ENCODE measurements around the gene CSAD.

The CSAD gene

DNA sequence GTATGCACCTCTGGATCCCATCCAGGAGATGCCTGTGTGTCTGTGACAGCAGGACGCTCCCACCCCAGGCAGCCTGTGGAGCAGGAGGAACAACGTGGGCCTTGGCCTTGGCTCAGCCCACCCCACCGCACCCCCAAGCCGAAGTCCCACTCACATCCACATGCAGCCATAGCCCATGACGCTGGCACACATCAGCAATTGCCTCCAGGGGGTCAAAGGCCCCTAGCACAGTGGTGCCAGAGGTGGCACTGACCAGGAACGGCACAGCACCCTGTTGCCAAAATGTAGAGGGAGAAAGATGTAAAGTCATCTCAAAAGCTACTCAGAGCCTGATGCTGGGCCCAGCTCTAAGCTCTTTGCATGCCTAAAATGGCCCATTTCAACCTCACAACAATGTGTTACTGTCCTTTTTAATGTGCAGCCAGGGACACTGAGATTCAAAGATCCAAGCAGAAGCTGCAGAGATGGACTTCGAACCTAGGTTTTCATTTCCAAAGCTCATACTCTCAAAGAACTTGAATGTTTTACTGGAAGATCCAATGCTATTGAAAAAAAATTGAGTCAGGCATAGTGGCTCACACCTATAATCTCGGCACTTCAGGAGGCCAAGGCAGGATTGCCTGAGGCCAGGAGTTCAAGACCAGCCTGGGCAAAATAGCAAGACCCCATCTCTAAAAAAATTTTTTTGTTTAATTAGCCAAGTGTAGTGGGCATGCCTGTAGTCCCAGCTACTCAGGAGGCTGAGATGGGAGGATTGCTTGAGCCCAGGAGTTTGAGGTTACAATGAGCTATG is 19.4 kb downstream of the CSAD start:
- no peaks in the 10 kb centered on the region for H3K4me1 ChIP-seq
- H3K27me3 ChIP-seq, result no peaks in the 10 kb centered on the region
- no peaks in the 10 kb centered on the region for H3K36me3 ChIP-seq
- H3K4me3 ChIP-seq (ENCODE audit: low read depth, low read length), result no peak overlapping the region
- no peaks in the 10 kb centered on the region for H3K9me3 ChIP-seq
- TF ChIP-seq, protein P1, sequence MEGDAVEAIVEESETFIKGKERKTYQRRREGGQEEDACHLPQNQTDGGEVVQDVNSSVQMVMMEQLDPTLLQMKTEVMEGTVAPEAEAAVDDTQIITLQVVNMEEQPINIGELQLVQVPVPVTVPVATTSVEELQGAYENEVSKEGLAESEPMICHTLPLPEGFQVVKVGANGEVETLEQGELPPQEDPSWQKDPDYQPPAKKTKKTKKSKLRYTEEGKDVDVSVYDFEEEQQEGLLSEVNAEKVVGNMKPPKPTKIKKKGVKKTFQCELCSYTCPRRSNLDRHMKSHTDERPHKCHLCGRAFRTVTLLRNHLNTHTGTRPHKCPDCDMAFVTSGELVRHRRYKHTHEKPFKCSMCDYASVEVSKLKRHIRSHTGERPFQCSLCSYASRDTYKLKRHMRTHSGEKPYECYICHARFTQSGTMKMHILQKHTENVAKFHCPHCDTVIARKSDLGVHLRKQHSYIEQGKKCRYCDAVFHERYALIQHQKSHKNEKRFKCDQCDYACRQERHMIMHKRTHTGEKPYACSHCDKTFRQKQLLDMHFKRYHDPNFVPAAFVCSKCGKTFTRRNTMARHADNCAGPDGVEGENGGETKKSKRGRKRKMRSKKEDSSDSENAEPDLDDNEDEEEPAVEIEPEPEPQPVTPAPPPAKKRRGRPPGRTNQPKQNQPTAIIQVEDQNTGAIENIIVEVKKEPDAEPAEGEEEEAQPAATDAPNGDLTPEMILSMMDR (IDR thresholded peaks at IDR 0.05; ENCODE audit: low read depth, low read length), result no peak
- no peak for DNase-seq

DNA sequence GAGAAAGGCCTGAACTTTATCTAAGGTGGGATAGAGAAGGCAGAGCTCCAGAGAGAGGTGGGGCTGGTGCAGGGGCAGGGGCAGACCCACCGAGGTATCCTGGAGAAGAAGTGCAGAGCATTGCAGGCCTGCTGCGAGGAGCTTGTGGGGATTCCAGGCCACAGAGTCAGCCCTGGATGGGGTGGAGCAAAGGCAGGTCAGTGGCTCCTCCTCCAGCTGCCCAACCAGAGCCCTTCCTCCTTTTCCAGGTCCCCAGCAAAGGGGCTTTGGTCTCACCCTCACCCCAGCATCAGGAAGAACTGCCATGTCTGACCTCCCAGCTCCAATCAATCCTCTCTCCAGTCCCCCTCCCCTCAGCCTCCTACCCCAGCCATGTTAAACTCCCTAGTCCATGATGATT is 20.1 kb downstream of the CSAD start:
- Histone ChIP-seq H3K4me3 (ENCODE audit: low read depth, low read length) (no peak overlapping the region), H3K4me1 (no peaks in the 10 kb centered on the region)

DNA sequence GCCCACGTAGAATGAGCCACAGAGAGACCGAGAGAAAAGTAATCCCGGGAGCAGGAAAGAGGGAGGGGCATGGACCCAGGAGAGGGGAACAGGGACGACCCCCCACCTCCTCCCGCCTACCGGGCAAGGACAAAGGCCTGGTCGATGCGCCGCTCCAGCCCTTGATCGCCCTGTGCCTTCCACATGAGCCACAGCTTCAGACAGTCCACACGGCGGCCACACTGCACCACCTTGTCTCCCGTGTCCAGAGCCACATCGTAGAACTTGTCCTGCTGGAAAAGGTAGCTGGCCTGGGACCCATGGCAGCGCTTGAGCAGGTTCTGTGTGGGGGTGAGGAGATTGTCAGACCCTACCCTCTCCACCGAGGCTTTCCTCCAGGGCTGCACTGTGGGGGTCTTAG is 20.7 kb downstream of the CSAD start:
- no peaks in the 10 kb centered on the region for H3K36me3 ChIP-seq
- DNase-seq, result no peak
- no peaks in the 10 kb centered on the region for H3K27me3 ChIP-seq
- no peaks in the 10 kb centered on the region for H3K9me3 ChIP-seq
- TF ChIP-seq, protein P1 (IDR thresholded peaks at IDR 0.05; ENCODE audit: low read depth, low read length), result no peak
- H3K4me1 ChIP-seq, result no peaks in the 10 kb centered on the region
- H3K4me3 ChIP-seq (ENCODE audit: low read depth, low read length), result no peak overlapping the region

More for the DNA sequence above, 20.1 kb downstream of the CSAD start:
- TF ChIP-seq, protein P1 (IDR thresholded peaks at IDR 0.05; ENCODE audit: low read depth, low read length), result no peak
- no peak for DNase-seq
- H3K27me3 ChIP-seq, result no peaks in the 10 kb centered on the region
- H3K36me3 ChIP-seq, result no peaks in the 10 kb centered on the region
- H3K9me3 ChIP-seq, result no peaks in the 10 kb centered on the region

DNA sequence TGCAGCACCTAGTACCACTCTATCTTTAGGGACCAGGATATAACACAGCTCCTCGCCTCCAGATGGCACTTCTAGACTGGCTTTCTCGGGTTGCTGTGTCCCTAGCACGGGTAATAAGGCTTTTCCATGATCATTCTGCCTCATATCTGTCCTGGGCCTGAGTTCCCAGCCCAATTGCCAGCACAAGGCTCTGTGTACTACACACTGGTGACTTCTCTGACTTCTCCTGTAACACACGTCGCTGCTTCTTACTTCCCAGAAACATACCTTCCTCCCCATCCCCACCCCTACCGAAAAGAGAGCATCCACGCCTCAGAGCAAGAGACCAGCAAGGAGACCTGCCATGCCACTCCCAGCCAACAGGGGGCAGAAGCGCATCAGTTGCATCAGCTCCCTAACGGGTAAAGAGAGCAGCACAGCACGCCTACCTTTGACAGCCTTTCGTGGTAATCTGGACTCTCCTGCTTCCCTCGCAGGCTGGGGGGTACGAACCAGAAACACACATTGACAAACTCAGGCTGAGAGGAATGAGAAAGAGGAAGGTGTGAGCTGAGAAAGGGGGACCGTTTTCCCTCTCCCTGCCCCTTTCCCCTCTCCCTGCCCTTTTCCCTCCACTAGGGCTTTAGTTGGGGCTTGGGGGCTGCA is 21.4 kb downstream of the CSAD start:
- Histone ChIP-seq H3K4me1 (no peaks in the 10 kb centered on the region), H3K36me3 (no peaks in the 10 kb centered on the region), H3K9me3 (no peaks in the 10 kb centered on the region), H3K4me3 (ENCODE audit: low read depth, low read length) (peak overlapping the region; percentile 27), H3K27me3 (no peaks in the 10 kb centered on the region)
- TF ChIP-seq, protein P1 (IDR thresholded peaks at IDR 0.05; ENCODE audit: low read depth, low read length), result peak; percentile 99
- DNase-seq, result peak; percentile 88

DNA sequence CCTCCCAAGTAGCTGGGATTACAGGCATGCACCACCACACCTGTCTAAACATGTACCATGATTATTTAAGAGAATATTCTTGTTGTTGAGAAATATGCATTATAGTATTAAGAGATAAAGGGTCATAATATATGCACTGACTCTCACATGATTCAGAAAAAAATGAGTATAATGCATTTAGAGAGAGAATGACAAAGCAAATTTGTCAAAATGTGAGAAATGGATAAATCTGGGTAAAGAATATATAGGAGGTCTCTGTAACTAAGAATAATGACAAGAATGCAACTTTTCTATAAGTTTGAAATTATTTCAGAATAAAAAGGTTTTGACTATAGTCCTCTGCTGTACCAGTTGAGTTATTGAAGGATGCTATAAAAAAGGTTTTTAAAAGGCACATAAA is 28.3 kb downstream of the CSAD start:
- Histone ChIP-seq H3K9me3 (no peaks in the 10 kb centered on the region), H3K4me1 (no peaks in the 10 kb centered on the region), H3K36me3 (no peaks in the 10 kb centered on the region), H3K4me3 (ENCODE audit: low read depth, low read length) (no peak overlapping the region), H3K27me3 (no peaks in the 10 kb centered on the region)
- TF ChIP-seq, protein P1 (IDR thresholded peaks at IDR 0.05; ENCODE audit: low read depth, low read length), result no peak
- DNase-seq, result no peak

DNA sequence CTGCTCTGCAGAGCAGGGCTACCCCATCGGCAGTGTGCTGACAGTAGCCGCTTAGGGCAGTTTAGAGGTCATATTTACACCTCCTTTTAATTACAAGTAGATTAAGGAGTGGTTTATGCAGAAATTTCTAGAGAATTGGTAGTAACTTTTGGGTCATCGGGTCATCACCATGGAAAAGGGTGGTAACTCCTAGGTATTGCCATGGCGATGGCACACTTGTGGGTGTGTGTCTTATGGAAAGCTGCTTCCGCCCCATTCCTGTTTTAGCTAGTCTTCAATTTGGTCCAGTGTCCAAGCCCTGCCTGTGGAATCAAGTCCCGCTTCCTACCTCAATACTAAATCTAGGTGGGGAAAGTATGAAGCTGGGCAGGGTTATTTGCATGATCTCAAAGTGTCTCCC is 29.7 kb downstream of the CSAD start:
- no peaks in the 10 kb centered on the region for H3K36me3 ChIP-seq
- H3K4me1 ChIP-seq, result no peaks in the 10 kb centered on the region
- no peaks in the 10 kb centered on the region for H3K27me3 ChIP-seq
- TF ChIP-seq, protein P1 (IDR thresholded peaks at IDR 0.05; ENCODE audit: low read depth, low read length), result no peak
- no peak for DNase-seq
- H3K9me3 ChIP-seq, result no peaks in the 10 kb centered on the region
- H3K4me3 ChIP-seq (ENCODE audit: low read depth, low read length), result no peak overlapping the region

Measured in BE2C (cell line).